H1 (cell line): ENCODE measurements around the gene ALOX12. TPM values are rescaled to one million over a fixed set of nuclear protein-coding genes. Genes with fewer than 3 reads are reported as not detected.

ENCODE experiments used
- ATF3 ChIP-seq: IDR thresholded peaks from 2 replicates; pipeline ENCODE4 v1.6.1; 2011; ENCODE audit warnings: low read depth, mild to moderate bottlenecking, low read length; ENCODE audit not compliant: insufficient read depth
- CHD2 ChIP-seq: IDR thresholded peaks from 2 replicates; pipeline ENCODE4 v1.6.1; 2012; ENCODE audit warnings: low read length, improper control_type of control experiment
- CREB1 ChIP-seq: IDR thresholded peaks from 2 replicates; pipeline ENCODE4 v1.6.1; 2012; ENCODE audit warnings: inconsistent platforms
- NRF1 ChIP-seq: IDR thresholded peaks from 2 replicates; pipeline ENCODE4 v1.6.1; 2011; ENCODE audit warnings: mild to moderate bottlenecking, low read depth, low read length, improper control_type of control experiment
- RAD21 ChIP-seq, 2 experiments: IDR thresholded peaks in 1 of 2; conservative IDR thresholded peaks in 1 of 2; 2 replicates each; pipeline ENCODE4 v1.6.1; 2011; ENCODE audit warnings: low read depth in 2 of 2, low read length in 2 of 2, improper control_type of control experiment in 1 of 2, inconsistent platforms in 1 of 2, mild to moderate bottlenecking in 1 of 2, moderate library complexity in 1 of 2
- RNF2 ChIP-seq: fragments of 200-900, 300-1000 bp; sonication (generic); IDR thresholded peaks from 2 replicates; pipeline ENCODE4 v1.7.1; 2016; ENCODE audit warnings: borderline replicate concordance, low read depth, mild to moderate bottlenecking, antibody characterized with exemption, low read length; ENCODE audit not compliant: poor library complexity, severe bottlenecking; ENCODE audit errors: missing control alignments
- USF2 ChIP-seq: IDR thresholded peaks from 2 replicates; pipeline ENCODE4 v1.6.1; 2011; ENCODE audit warnings: low read length, improper control_type of control experiment
- YY1 ChIP-seq: IDR thresholded peaks from 2 replicates; pipeline ENCODE4 v1.6.1; 2011; ENCODE audit warnings: low read depth, mild to moderate bottlenecking, low read length
- polyA plus RNA-seq, 7 experiments: library from polyadenylated mRNA; depleted of rRNA in 3 of 7; stranded (reverse) in 5 of 7; unstranded in 2 of 7; fragments of >200 nt in 5 of 7; fragments of 200-250 nt in 2 of 7; gene quantifications; 1 replicate in 5 of 7; 2 replicates in 1 of 7; 4 replicates in 1 of 7; pipeline versions ENCODE4 v1.2.1 to v1.2.3, GENCODE V29; 2011 to 2013; ENCODE audit warnings: missing spikeins in 2 of 7, mixed read lengths in 2 of 7
- total RNA-seq: library from RNA; stranded (reverse); fragmentation: NEBNext Ultra II Directional; extraction: Animal tissue kit (Norgen Biotek cat#: 25700); gene quantifications from 2 replicates; pipeline ENCODE4 v1.2.1, GENCODE V29; 2021

ALOX12 gene
- total and polyA plus RNA-seq, 2 of the 8 experiments (the other 6 are each of a cell fraction or from before 2014, with no cell fraction given), result 1.4 to 2.0 TPM

- TF ChIP-seq USF2, result no peak
- TF ChIP-seq CHD2, result no peak
- no peak for TF ChIP-seq CREB1
- TF ChIP-seq RNF2, result no peak
- TF ChIP-seq ATF3, result no peak
- no peak for TF ChIP-seq RAD21 (IDR thresholded peaks at IDR 0.05 in 1 of 2, conservative IDR thresholded peaks at IDR 0.05 in 1 of 2; ENCODE audit: low read depth in 2 of 2, low read length in 2 of 2)
- TF ChIP-seq NRF1, result no peak
- no peak for TF ChIP-seq YY1
Observed at GRCh38 chr17:6969323-6969726, 26.5 kb upstream of the ALOX12 start (continued).
